Activated T-cell treated with anti-CD3 and anti-CD28 coated beads, Interleukin-2, amount 50 U/mL, for 72 hours (primary cell): ENCODE results near the gene MED16. TPM values are rescaled to one million over a fixed set of nuclear protein-coding genes. Genes with fewer than 3 reads are reported as not detected.
A peak's percentile ranks its signal among the peaks of the same experiment; 100 is the strongest.
"Not testable (repeated sequence)": the region's sequence is repeated elsewhere in the genome, so short reads cannot be mapped to it uniquely, and the experiment has no call there.

ENCODE experiments used
- ATAC-seq, 2 donors: fragments of 150-1000 bp; cut with Tn5 transposase; replicated peaks in 1 of 2; 2 replicates each; pipeline ENCODE4 v1.10.0; 2021; ENCODE audit warnings: moderate library complexity in 2 of 2, mild to moderate bottlenecking in 1 of 2
- DNase-seq, 2 donors: peaks; one replicate each; pipeline ENCODE4 v3.0.0; 2021 to 2022; ENCODE audit warnings: mixed read lengths in 1 of 2
- H3K27ac Mint-ChIP-seq: one replicate; pipeline ENCODE4 v1.8.0; 2022; ENCODE audit warnings: mild to moderate bottlenecking, moderate library complexity, mixed read lengths
- H3K27me3 Mint-ChIP-seq: one replicate; pipeline ENCODE4 v1.8.0; 2022; ENCODE audit warnings: low read depth, mixed read lengths
- H3K36me3 Mint-ChIP-seq, 2 donors: one replicate each; pipeline ENCODE4 v1.8.0; 2022; ENCODE audit warnings: mixed read lengths in 2 of 2, mild to moderate bottlenecking in 1 of 2; ENCODE audit not compliant: insufficient read depth in 2 of 2
- H3K4me1 Mint-ChIP-seq: one replicate; pipeline ENCODE4 v1.8.0; 2022; ENCODE audit warnings: low read depth, mixed read lengths
- H3K4me3 Mint-ChIP-seq, 2 donors: one replicate each; pipeline ENCODE4 v1.8.0; 2022; ENCODE audit warnings: mild to moderate bottlenecking in 2 of 2, mixed read lengths in 2 of 2, moderate library complexity in 2 of 2
- H3K9me3 Mint-ChIP-seq, 2 donors: one replicate each; pipeline ENCODE4 v1.8.0; 2022; ENCODE audit warnings: mixed read lengths in 2 of 2
- total RNA-seq, 2 donors: library from RNA; stranded (reverse); gene quantifications; one replicate each; pipeline ENCODE4 v1.2.3, GENCODE V29; 2022

Gene MED16
- total RNA-seq, 2 donors from 2014 or later, result 59.8 to 62.2 TPM

DNA sequence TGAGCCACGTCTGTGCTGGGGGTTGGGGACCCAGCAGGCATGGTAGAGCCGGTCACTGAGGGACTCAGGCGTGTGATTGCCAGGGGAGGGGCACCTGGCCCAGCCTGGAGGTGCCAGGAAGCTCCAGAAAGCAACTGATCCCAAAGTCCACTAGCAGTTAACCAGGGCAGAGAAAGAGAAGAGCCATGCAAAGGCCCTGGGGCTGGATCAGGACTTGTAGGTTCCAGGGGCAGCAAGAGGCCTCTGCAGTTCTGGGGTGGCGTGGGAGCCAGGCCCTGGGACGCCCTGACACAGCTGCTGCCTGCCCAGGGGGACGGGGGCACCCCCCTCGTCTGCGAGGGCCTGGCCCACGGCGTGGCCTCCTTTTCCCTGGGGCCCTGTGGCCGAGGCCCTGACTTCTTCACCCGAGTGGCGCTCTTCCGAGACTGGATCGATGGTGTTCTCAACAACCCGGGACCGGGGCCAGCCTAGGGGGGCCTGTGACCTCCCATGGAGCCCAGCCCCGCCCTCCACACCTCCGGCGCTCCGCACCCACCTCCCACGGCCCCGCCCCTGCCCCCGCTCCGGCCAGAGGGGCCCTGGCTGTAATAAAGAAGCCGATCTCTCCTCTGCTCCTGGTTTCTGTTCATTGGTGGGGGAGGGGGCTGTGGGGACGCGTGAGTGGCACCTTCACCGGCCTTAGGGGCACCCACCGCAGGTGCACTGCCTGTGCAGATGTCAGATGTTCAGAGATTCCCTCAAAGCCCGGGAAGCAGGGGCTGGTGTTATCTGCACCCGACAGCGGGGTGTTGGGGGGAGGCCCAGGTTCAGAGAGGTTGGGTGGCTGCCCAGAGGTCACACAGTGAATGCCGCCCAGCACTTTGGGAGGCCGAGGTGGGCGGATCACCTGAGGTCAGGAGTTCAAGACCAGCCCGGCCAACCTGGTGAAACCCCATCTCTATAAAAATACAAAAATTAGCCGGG lies 61.3 kb downstream of the MED16 start:
- H3K9me3 Mint-ChIP-seq, result no peaks in the 10 kb centered on the region
- no peak overlapping the region for H3K27ac Mint-ChIP-seq
- no peak for ATAC-seq
- H3K4me1 Mint-ChIP-seq, result no peaks in the 10 kb centered on the region
- peaks cover 10% of the 10 kb centered on the region for H3K27me3 Mint-ChIP-seq
- no peaks in the 10 kb centered on the region for H3K36me3 Mint-ChIP-seq
- DNase-seq, result no peak
- no peak overlapping the region for H3K4me3 Mint-ChIP-seq

DNA sequence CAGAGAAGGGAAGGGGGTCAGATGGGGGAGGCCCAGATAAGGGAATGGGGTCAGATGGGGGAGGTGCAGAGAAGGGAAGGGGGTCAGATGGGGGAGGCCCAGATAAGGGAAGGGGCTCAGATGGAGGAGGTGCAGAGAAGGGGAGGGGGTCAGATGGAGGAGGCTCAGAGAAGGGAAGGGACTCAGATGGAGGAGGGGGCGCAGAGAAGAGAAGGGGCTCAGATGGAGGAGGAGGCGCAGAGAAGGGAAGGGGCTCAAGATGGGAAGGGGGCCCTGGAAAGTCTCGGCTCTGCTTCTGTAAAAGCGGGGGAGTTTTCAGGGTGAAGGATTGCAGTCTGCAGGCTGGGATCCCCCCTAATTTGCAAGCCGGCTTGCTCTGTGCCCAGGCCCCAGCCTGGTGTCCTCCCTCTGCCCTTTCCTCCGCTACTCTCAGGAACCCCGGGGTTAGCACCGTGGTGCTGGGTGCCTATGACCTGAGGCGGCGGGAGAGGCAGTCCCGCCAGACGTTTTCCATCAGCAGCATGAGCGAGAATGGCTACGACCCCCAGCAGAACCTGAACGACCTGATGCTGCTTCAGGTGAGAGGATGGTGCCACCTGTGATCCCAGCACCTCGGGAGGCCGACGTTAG lies 63.7 kb downstream of the MED16 start:
- H3K4me3 Mint-ChIP-seq, result no peak overlapping the region
- H3K9me3 Mint-ChIP-seq, result no peaks in the 10 kb centered on the region
- ATAC-seq, result no peak
- H3K27me3 Mint-ChIP-seq, result no peaks in the 10 kb centered on the region
- DNase-seq, result no peak
- H3K4me1 Mint-ChIP-seq, result no peaks in the 10 kb centered on the region
- H3K27ac Mint-ChIP-seq, result no peak overlapping the region
- no peaks in the 10 kb centered on the region for H3K36me3 Mint-ChIP-seq

DNA sequence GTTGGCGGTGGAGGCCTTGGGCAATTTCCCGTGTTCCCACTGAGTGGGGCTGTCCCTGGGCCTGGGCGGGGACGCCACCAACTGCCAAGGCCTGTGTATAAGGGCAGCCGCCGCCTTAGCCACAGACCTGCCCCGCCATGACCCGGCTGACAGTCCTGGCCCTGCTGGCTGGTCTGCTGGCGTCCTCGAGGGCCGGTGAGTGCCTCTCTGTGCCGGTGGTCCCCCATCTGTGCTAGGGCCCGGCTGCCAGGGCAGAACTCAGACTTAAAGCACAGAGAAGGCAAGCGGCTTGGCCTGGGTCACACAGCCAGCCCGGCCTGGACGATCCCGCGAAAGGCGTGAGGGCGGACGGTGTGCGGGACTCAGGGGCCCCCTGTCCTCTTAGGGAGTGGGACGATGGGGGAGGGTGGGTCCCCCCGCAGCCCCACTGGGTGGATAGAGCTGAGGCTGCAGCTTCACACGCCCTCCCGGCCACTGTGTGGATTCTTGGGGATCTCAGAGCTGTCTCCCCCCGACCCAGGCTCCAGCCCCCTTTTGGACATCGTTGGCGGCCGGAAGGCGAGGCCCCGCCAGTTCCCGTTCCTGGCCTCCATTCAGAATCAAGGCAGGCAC lies 65.2 kb downstream of the MED16 start, which contains the start of gene AZU1:
AZU1 (plus strand) TSS at position 128 of the 612 bp plus-strand sequence; CDS start at position 138, 10 bp downstream.
- no peaks in the 10 kb centered on the region for H3K9me3 Mint-ChIP-seq
- ATAC-seq (no peak), DNase-seq (no peak)
- no peak within 1 kb of the TSS for H3K27ac Mint-ChIP-seq
- H3K4me1 Mint-ChIP-seq, result no peaks in the 10 kb centered on the region
- H3K27me3 Mint-ChIP-seq, result peaks cover 13% of the 10 kb centered on the region
- no peaks in the 10 kb centered on the region for H3K36me3 Mint-ChIP-seq
- no peak within 1 kb of the TSS for H3K4me3 Mint-ChIP-seq

DNA sequence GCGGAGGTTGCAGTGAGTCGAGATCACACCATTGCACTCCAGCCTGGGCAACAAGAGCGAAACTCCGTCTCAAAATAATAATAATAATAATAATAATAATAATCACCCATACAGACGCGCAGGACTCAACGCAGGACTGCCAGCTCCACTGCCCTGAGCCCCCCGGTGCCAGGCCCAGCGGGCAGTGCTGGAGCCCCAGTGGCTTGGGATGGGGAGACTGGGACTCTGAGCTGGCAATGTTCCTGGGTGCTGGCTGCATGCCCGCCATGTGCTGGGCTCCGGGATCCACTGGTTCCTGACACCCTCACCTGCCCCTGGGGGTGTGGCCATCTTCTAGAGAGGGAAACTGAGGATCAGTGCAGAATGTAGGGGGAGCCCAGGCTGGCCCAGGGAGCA lies 65.7 kb downstream of the MED16 start:
- no peaks in the 10 kb centered on the region for H3K4me1 Mint-ChIP-seq
- H3K4me3 Mint-ChIP-seq, result no peak overlapping the region
- no peaks in the 10 kb centered on the region for H3K36me3 Mint-ChIP-seq
- no peak for DNase-seq
- no peak for ATAC-seq
- no peak overlapping the region for H3K27ac Mint-ChIP-seq
- no peaks in the 10 kb centered on the region for H3K9me3 Mint-ChIP-seq
- H3K27me3 Mint-ChIP-seq, result peaks cover 16% of the 10 kb centered on the region

DNA sequence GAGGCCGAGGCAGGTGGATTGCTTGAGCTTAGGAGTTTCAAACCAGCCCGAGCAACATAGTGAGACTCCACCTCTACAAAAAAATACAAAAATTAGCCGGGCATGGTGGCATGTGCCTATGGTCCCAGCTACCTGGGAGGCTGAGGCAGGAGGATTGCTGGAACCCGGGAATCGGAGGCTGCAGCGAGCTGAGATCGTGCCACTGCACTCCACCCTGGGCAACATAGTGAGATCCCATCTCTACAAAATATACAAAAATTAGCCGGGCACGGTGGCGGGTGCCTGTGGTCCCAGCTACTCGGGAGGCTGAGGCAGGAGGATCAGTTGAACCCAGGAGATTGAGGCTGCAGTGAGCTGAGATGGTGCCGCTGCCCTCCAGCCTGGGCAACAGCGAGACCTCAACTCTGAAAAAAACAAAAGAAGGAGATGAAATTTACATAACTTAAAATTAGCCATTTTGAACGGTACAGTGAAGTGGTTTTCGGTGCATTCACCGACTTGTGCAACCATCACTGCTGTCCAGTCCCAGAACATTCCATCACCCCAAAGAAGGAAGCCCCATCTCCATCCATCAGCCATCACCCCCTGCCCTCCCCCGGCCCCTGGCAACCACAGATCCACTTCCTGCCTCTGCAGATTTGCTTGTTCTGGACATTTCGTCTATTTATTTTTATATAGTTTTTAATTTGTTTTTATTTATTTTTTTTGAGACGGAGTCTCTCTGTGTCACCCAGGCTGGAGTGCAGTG lies 66.9 kb downstream of the MED16 start:
- Mint-ChIP-seq H3K36me3 (no peaks in the 10 kb centered on the region), H3K9me3 (no peaks in the 10 kb centered on the region), H3K27me3 (peaks cover 16% of the 10 kb centered on the region), H3K4me3 (no peak overlapping the region), H3K27ac (no peak overlapping the region), H3K4me1 (no peaks in the 10 kb centered on the region)
- no peak for ATAC-seq
- no peak for DNase-seq

DNA sequence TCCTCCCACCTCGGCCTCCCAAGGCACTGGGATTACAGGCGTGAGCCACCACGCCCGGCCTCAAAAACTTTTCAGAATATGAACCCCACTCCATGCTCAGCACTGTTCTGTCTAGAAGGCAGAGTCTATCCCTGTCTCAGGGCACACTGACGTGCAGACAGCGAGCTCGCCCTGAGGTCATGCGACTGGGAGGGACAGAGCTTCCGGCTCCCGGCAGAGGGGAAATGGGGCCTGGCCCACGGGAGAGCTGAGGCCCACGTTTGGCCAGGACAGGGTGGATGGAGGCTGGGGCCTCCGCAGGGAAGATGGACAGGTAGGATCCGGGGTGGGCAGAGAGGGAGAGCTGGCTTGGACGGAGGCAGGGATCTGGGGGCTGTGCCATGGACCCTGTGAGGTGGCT lies 68.1 kb downstream of the MED16 start:
- H3K27me3 Mint-ChIP-seq, result peaks cover 16% of the 10 kb centered on the region
- ATAC-seq, result peak in 1 of 2 donors; percentile 16

DNA sequence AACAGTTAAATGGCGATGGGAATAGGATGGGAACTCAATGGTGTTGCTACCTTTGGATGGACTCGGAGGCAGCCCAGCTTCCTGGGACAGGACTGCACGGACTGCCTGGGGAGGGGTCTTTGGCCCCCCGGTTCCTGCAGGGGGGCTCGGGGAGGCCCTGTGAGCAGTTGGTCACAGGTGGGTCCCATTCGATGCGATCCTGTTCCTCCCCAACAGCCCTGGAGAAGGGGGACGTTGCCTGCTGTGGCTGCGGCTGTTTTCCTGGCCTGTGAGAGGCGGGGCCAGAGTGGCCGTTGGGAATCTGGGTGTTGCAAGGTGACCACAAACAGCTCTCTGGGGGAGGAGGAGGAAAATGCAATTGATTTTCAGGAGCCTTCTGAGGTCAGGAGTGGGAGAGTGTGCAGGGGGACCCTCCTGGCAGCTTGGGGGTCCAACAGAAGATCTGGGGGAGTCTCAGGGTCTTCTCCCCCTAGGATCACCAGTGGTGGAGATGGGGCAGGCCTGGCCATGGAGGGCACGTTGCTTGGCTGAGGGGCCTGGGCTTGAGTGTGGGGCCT lies 69.3 kb downstream of the MED16 start:
- ATAC-seq (no peak), DNase-seq (no peak)
- Mint-ChIP-seq H3K36me3 (no peaks in the 10 kb centered on the region), H3K27me3 (peaks cover 16% of the 10 kb centered on the region), H3K9me3 (no peaks in the 10 kb centered on the region), H3K4me1 (no peaks in the 10 kb centered on the region), H3K27ac (no peak overlapping the region), H3K4me3 (no peak overlapping the region)

More for the DNA sequence above, 68.1 kb downstream of the MED16 start:
- no peaks in the 10 kb centered on the region for H3K36me3 Mint-ChIP-seq
- H3K9me3 Mint-ChIP-seq, result no peaks in the 10 kb centered on the region
- no peak overlapping the region for H3K4me3 Mint-ChIP-seq
- H3K27ac Mint-ChIP-seq, result no peak overlapping the region
- H3K4me1 Mint-ChIP-seq, result no peaks in the 10 kb centered on the region
- no peak for DNase-seq

DNA sequence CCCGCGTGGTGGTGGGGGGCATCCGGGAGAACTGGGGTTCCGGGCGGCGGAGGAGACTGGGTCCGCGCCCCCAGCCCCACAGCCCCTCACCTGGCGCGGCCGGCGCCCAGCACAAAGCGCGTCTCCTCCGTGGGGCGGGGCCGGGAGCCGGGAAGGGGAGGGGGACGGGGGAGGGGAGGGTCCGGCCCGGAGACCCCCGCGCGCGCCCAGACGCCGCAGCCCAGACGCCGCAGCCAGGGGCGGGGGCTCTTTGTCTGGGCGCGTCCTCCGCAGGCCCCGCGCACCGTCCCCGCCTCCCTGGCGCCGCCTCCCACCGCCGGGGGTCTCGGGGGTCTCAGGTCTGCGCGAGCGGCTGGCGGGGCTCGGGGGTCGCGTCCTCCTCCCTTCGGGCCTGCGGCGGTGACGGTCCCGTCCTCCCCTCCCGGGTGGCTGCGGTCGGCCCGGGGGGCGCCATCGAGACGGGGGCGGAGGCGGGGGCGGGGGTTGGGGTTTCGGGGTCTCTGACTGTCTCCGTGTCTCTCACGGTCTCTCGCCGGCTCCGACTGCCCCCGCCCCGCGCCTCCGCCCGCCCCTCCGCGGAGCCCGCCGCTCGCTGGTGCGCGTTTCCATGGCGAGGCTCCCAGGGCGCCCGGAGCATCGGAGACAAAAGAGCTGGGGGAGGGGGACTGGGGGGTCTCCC lies 71.0 kb downstream of the MED16 start, which contains the start of gene PLPPR3:
PLPPR3 (minus strand) TSS at position 131 of the 679 bp plus-strand sequence. CDS start 396 bp downstream, outside the sequence.
- no peak within 1 kb of the TSS for H3K4me3 Mint-ChIP-seq
- no peaks in the 10 kb centered on the region for H3K4me1 Mint-ChIP-seq
- ATAC-seq, result no peak
- peaks cover 0 to under 1% of the 10 kb centered on the region in 2 donors for H3K9me3 Mint-ChIP-seq
- peaks cover 16% of the 10 kb centered on the region for H3K27me3 Mint-ChIP-seq
- no peak for DNase-seq
- H3K27ac Mint-ChIP-seq, result no peak within 1 kb of the TSS
- H3K36me3 Mint-ChIP-seq, result no peaks in the 10 kb centered on the region

DNA sequence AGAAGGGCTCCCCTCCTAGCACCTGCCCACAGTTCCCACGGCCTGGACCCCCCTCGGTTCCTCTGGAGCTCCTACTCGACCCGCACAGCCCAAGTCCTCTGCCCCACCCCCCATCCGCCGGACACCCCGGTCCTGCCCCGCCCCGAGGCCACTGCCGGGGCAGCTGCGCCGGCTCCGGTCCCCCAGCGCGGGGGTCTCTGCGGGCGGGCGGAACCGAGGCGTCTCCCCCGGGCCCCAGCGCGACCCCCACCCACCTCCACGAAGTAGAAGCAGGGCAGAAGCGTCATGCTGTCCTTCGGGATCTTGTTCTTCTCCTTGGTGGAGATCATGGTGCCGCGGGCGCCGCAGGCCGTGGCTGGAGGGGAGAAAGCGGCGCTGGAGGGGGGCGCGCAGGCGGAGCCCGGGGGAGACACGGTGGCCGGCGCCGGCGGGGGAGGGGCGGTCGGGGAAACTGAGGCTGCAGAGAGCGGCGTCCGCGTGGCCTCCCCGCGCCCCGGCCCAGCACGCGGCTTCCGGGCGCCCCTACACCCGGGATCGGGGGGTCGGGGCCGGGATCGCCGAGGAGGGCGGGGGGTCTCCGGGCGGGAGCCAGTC lies 71.7 kb downstream of the MED16 start:
- ATAC-seq, result no peak
- no peak overlapping the region for H3K27ac Mint-ChIP-seq
- DNase-seq, result no peak
- no peaks in the 10 kb centered on the region for H3K4me1 Mint-ChIP-seq
- no peak overlapping the region for H3K4me3 Mint-ChIP-seq
- H3K27me3 Mint-ChIP-seq, result peaks cover 16% of the 10 kb centered on the region
- H3K9me3 Mint-ChIP-seq, result peaks cover 4 to 5% of the 10 kb centered on the region in 2 donors
- peaks cover 2 to 4% of the 10 kb centered on the region in 2 donors for H3K36me3 Mint-ChIP-seq

DNA sequence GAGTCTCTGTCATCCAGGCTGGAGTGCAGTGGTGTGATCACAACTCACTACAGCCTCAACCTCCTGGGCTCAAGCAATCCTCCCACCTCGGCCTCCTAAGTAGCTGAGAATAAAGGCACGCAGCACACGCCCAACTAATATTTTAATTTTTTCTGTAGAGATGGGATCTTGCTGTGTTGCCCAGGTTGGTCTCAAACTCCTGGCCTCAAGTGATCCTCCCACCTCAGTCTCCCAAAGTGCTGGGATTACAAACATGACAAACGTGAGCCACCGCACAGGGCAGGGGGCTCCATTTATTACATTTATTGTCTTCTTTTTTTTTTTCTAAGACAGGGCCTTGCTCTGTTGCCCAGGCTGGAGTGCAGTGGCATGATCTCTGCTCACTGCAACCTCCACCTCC lies 72.8 kb downstream of the MED16 start:
- not testable (repeated sequence) for H3K9me3 Mint-ChIP-seq, H3K4me3 Mint-ChIP-seq, ATAC-seq, DNase-seq, H3K4me1 Mint-ChIP-seq, H3K36me3 Mint-ChIP-seq
- Mint-ChIP-seq H3K27me3 (peaks cover 16% of the 10 kb centered on the region), H3K27ac (peak overlapping the region; percentile 60)
